Colon (tissue), 2 donors: ENCODE measurements around the gene SLC19A1.
"Not testable (repeated sequence)": the region's sequence is repeated elsewhere in the genome, so short reads cannot be mapped to it uniquely, and the experiment has no call there.

Source experiments
- FAIRE-seq: peaks from 2 replicates; lab custom pipeline; 2012; peaks lifted over from hg19 to GRCh38; lab: Jason Lieb, UNC
- donor health status: control.
- donor health status: control.

The SLC19A1 gene

DNA sequence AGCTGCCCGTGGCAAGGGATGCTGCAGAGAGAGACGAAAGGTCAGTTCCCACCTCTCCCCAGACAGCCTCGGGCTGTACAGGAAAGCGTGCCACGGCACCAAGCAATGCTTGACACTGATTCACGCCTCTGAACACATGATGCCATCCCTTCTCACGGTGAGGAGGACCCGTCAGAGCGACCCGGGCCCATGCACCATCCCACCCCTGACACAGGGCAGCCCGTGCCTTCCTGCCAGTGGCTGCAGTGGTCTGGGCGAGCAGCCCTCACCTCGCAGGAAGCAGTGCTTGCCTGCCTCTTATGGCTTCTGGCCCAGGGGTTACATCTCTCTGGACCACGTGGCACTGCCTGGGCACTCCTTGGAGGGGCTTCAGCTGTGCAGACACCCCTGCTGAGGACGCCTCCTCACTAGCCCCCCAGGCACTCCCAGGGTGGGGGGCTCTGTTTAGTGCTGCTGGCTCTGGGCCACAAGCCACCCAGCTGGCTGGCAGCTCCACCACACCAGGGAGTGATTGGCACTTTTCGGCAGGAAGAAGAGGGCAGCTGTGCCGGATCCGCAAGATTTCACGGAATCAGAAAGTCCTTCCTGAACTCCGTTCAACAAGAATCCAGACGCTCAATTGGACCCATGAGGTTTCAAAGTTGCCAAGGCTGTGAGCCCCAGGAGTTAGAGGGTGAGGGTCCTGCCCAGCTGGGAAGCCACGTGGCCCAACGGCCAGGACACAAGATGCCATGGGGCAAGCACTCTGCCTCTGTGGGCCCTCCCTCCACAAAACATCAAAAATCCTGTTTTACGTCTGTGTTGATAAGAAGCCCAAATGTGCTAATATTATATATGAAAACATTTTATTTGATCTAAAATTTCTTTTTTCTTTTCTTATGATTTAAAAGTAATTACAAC, 34.8 kb upstream of the SLC19A1 start:
- no peak for FAIRE-seq

DNA sequence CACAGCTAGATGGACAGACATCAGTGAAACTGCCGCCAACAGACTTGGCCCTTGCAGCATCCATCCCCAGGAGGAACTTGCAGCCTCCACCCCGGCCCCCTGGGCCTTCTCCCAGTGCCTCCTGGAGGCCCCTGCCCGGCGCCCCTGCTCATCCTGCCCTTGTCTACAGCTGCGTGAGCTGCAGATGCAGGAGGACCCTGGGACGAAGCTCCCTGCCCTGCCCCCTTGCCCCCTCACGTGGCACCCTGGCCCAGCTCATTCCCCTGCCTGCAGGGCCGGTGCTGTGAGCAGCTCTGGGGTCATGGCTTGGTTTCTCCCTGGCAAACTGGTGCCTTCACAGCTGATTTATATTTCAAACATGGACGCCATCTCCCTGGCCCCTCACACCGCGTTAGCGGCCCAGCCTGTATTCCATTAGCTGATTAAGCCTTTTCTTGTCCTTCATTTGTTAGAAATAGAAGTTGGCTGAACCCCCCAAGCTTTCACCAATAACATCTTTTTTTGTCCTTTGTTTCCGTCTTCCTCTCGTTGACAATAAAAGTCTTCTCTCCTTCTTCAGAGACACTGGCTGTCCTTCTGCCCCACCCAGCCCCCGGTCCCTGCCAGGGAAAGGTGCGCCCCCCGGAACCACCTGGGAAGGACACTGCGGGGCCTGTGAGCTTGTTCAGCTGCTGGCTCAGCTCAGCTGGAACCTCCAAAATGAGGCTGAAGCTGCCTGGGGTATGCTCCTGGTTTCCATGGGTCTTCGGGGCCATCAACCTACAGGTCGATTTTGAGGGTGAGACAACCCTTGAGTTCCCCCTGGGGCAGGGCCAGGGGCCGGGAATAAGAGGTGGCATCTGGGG, 34.0 kb upstream of the SLC19A1 start:
- no peak for FAIRE-seq

DNA sequence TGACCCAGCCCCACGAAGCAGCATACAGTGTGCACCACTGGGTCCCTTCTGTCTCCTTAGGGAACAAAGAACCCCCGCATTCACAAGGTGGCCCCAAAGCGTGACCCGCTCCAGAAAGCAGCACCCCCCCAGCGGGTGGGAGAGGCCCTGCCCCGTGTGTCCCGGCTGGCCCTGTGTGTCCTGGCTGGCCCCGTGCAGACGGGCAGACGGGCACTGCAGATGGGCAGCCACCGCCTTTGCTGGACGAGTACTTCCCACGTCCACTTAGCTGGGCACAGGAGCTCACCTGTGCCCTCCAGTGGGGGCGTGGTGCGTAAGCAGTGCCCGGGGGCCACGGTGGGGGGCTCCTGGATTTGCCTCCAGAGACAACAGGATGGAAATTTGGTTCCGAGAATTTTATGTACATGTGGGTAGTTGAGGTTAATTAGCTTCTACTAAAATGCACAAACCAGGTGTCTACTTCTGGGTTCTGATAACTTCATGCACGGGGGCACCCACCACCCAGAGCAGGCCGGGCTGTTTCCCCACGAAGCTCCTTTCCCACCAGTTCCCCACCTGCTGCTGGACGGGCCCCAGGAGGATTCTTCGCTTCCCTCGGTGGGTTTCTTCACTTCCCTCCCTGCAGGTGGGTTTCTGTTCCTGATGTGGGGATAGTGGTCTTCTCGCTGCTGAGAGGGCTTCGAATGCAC, 33.2 kb upstream of the SLC19A1 start:
- no peak for FAIRE-seq

DNA sequence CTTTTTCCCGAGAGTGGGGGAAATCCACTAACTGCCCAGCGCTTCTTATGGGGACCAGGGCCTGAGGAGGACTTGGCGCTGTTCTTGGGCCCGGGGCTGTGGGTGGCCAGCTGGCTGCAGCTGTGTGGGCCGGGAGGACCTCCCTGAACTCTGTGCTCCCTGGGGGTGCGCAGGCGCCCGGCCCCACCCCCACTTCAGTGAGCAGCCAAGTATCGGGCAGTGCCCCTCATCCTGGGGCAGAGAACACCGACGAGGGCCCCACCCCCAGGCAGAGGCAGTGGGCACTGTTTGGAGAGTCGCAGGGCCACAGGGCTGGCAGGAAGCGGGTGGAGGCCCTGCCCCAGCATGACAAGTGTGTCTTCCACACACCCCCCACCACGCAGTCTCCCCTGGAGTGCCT, 32.5 kb upstream of the SLC19A1 start:
- no peak for FAIRE-seq

DNA sequence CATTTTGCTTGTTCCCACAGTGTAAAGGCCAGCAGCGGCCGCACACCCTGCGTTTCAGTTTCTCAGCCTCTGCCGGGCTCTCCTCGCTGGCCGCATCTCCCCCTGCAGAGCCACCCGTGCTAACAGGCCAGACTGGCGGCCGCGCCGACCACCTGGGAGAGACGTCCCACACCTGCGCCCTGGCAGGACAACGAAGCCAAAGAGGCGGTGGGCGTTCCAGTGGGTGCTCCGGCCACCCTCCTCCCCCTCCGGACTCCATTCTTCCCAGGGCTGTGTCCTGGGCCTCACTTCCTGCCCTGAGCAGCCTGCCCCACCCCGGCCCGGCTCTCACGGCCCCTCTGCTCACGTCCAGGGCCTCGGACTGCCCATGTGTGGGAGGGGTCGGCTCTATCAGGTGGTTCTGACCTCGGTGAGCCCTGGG, 31.9 kb upstream of the SLC19A1 start:
- FAIRE-seq: no peak

DNA sequence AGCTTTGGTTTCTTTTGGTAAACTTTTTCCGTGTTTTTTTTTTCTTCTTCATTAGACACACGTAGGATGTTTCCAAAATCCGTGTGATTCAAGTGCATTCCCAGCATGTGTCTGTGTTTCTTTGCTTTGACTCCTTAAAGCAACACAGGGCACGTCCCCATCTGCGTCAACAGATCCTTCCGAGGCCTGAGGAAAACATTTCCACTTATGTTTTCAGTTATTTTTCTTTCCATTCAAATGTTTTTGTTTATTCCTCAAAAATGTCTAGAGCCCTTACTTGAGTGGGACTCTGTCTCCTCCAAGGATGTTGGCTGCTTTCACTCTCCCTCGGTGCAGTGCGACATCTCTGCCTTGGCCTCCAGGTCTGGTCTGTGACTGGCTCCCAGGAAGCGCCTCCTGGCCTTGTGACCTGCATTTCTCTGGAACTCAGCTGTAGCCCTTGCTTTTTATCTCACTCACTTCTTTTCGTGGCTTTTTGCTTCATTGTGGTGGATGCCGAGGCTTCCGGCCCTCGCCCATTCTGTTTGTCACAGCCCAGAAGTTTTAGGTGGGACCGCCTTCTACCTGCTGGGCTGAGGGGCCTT, 31.3 kb upstream of the SLC19A1 start:
- no peak for FAIRE-seq

DNA sequence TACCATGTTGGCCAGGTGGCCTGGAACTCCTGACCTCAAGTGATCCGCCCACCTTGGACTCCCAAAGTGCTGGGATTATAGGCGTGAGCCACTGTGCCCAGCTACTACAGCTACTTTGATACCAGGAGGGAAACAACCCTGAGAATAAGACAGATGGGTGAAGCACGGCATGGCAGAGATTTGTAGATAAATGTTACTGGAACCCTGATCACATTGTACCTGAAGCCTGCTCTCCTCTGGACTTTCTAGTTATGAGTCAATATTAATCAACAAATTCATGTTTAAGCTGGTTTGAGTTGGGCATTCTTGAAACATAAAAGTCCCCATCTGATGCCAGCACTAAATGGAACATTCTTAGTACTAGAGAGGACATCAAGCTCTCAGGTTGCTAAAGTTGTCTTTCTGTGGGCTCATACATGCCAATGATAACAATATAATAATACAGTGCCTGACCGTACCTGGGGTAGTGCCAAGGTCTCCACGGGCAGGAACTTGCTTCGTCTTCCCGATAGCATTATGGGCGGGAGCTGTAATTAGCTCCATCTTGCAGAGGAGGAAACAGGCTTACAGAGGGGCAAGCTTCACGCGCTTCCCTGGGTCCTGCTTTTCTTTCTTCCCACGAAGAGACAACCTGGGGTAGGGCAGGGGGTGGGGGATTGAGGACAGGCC, 30.7 kb upstream of the SLC19A1 start:
- FAIRE-seq: no peak

DNA sequence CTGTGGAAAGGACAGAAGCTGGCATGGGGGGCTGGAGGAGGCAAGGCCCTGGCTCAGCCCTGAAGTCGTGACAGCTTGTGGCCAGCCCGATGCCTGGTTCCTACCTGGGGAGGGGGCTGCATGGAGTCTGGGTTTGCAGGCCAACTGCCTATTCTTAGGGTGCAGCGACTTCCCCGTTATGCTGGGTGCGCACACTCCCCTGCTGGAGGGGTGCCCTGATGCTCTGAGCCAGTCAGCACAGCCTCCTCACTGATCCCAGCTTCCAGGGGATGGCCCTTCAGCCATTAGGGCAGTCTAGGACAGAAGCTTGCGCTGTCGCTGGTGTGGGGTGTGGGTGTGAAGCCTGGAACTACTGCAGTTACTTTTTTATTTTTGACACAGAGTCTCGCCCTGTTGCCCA, 30.0 kb upstream of the SLC19A1 start:
- no peak for FAIRE-seq

DNA sequence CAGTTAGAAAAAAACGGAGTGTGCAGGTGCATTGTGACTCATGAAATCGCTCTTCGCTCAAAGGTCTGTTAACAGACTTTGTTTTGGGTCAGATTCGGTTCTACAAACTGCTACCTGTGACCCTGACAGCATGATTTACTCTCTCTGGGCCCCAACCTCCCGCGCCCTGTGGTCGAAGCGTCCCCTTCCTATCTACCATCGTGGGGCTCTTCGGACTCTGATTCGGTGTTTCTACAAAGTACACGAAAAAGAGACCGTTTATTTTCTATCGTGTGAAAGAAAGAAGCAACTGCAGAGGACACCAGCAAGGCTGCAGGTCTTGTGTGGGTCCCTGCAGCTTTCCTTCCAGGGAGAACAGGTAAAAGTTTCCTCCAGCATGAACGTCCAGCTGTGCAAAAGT, 29.4 kb upstream of the SLC19A1 start:
- no peak for FAIRE-seq

DNA sequence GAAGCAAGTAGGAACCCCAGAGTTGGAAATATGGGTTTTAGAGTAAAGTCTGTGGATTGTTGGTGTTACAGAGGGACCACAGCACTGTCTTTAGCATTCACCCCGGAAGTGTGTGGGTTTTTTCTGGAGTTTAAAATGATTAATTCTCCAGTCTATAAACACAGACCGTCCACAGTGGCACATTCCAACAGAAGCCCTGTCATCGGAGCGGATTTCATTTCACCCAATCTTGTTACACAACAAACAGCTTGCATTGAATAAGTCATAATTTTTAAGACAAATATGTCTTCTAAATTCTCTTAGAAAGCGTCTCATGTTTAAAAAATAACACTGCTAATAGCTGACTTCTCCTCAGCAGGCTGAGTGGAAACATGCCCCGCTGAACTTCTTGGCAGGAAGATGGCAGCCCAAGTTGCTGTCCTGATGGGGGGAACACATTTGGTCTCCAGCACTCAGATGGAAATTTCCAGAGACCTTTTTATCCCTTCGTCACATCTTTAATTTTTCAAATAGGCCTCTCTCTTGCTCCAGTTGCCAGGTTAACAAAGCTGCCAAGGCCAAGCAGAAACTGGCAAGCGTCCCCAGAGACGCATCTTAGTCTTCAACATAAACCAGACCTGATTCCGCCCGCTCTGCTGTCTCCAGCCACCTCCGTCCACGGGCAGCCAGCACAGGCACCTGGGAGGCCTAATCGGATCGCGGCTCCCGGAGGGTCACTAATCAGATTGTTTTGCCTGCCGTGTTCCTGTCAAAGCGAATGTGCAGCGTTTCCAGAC, 28.8 kb upstream of the SLC19A1 start:
- FAIRE-seq: no peak

DNA sequence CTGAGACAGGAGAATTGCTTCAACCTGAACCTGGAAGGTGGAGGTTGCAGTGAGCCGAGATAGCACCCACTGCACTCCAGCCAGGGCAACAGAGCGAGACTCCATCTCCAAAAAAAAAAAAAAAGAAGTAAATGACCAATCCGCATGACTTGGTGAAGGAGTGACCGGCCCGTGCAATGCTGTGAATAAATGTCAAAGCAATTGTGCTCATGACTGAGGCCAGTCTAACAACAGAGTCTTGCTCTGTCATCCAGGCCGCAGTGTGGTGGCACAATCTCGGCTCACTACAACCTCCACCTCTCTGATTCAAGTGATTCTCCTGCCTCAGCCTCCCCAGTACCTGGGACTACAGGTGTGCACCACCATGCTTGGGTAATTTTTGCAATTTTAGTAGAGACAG, 27.8 kb upstream of the SLC19A1 start:
- no peak for FAIRE-seq

DNA sequence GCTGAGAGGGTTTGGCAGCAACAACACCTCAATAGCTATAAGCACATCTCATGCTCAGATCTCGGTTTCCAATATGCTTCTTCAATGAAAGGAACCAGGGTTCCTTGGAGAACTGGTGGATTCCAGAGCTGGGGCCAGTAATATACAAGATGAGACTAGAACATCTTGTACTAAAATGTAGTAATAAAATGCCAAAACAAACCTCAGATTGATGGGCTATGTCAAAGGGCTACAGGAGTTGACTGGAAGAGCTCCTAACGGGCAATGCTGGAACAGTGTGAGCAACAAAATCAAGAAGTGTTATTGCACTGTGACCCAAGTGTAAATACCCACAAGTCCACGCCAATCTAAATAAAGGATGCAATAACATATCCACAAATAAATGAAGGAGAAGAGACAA, 26.1 kb upstream of the SLC19A1 start:
- no peak for FAIRE-seq

DNA sequence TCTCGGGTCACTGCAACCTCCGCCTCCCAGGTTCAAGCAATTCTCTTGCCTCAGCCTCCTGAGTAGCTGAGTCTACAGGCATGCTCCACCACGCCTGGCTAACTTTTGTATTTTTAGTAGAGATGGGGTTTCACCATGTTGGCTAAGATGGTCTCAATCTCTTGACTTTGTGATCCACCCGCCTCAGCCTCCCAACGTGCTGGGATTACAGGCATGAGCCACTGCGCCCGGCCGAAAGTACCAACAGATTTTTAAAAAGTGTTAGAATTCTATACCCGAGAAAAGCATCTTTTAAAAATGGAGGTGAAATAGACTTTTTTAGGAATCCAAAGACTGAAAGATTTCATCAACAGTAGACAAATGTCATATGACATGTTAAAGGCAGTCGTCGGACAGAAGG, 21.9 kb upstream of the SLC19A1 start:
- not testable (repeated sequence) for FAIRE-seq

DNA sequence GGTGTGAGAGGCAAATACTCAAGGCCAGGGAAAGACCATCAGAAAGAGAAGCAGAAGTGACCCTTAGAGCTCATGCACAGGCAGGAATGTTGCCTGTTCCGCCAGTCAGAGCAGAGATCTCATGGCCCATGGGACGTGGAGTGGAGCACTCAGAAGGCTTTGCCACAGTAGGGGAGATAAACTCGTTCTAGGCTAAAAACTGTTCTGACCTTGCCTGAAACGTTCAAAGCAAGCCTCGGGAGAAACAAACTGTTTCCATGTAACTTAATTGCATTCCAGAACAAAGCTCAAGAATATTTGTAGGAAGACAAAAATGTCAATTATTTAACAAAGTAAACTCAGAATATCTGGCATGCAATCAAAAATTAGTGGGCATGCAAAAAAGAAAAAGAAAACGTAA, 20.7 kb upstream of the SLC19A1 start:
- no peak for FAIRE-seq

DNA sequence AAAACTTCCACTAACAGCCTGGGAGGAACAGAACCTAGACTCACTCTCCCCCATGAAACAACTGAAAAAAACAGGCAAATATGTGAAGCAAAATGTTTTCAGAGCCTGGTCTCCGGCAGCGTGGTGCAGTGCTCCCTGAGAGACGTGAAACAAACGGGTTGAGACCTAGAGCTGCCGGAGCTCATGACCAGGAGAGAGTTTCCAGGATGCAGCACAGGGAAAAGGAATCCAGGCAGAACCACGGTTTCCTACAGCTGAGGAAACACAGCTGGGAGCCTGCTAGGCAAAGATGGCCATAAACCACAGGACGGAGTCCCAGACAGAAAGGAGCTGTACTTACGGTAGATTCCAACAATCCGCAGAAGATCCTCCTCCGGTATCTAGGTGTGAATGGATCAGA, 20.2 kb upstream of the SLC19A1 start:
- no peak for FAIRE-seq

DNA sequence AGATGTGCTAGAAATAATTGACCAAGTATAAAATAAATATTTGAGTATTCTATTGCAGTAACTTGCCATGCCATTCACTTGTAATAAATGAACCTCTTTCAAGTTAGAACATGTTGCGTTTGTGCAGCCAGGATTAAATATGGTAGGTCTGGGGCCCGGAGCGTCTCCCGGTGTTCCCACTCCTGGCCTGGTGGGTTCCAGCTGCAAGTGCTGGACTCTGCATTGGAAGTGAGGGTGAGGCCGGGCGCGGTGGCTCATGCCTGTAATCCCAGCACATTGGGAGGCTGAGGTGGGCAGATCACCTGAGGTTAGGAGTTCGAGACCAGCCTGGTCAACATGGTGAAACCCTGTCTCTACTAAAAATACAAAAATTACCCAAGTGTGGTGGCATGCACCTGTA, 19.0 kb upstream of the SLC19A1 start:
- not testable (repeated sequence) for FAIRE-seq

DNA sequence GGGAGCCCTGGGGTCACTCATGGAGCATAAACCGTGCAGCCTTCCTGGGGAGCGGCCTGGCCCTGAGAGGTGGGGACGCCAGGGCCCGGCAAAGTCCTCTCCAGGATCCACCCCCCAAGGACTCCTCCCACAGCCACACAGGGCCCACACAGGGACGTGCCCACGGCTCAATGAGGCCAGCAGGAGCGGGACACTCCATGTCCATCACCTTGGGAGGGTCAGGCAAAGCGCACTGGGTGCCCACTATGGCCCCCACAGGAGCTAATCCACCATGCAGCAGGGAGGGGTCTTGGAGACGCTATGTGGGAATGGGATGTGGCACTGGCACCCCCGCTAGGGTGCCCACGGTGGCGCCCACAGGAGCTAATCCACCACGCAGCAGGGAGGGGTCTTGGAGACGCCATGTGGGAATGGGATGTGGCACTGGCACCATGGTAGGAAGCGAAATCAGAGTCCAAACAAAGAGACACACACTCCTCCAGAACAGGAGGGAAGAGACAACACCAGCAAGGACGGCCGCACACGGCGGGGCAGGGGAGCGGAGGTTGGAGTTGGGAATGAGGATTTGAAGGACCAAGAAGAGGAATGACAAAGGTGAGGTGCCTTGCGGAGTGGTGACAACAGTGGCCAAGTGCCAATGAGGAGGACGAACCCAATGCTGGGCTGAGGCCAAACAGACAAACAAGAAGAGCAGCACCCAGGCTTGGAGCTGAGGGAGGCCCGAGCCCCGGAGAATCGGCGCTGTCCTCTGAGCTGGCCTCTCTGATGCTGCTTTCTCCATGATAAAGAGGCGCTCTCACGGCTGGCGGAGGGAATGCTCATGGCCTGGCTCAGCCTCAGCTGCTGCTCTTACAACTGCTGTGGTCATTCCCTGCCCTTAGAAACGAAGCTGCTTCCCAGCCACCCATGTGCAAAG, 18.1 kb upstream of the SLC19A1 start:
- no peak for FAIRE-seq

DNA sequence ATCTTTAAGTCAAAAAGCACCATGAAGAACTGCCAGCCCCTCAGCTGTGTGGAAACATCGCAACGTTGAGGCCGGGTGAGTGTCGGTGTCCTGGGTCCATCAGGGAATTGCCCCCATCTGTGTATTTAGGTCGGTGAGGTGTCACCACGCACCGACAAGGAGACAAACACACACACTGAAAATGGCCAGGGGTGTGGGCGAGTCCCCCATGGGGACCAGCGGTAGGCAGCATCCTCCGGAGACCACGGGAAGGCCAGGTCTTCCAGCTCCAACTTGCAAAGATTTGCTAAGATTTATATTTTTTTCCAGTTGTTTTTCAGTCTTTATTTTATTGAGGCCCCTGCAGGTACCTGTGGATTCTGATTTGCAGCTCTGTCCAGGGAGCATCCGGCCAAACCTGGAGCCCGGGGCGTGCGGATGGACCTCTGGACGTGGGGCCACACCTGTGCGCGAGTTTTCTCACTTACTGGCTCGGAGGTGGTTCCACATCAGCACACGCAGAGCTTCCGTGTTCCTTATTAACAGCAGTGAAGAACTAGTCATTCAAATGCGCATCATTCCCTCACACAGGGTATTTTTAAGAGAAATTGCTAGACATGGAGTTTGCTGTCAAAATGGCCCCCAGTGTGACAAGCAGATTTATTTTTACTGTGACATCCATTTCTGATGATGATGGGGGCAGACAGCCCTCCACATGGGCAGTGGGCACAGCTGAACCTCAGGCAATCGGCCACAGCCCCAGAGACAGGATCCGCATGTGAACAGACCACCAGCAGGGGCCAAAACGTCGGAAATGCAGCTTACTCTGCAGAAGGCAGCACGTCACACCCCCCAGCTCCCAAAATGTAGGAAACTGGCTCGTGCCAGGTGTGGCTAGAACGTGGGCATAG, 17.2 kb upstream of the SLC19A1 start:
- FAIRE-seq: no peak
